OCI-LY7 (cell line): ENCODE data around the gene NDUFAF2.

Source experiments
- EZH2phosphoT487 ChIP-seq: fragments of 200-600 bp; sonication (generic); IDR thresholded peaks from 2 replicates; pipeline ENCODE4 v1.6.1; 2018; ENCODE audit warnings: low read depth, borderline replicate concordance, mild to moderate bottlenecking, mixed run types, antibody characterized with exemption, low read length, moderate library complexity, mixed read lengths
- TF ChIP-seq, protein P1 (sequence below): fragments of 200-600 bp; sonication (generic); conservative IDR thresholded peaks from 2 replicates; pipeline ENCODE4 v1.5.1; 2014; ENCODE audit warnings: mild to moderate bottlenecking, antibody characterized with exemption, low read length, moderate library complexity, mixed read lengths

DNA sequence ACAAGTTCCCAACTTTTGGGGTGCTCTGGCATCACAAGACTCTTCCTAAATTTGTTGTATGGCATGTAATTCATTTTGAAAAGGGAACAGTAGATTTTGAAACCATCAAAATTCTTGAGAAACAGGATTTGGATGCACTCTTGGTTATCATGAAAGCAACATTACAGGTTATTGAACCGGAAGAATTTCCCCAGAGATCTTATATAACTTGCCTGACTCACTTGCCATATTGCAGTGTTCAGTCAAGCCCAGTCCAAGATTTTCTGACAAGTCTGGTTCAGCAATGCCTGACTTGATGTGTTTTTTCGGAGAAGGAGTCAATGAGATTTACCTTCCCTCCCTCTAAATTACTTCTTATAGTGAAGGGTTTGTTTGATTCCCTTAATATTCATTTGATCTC lies 185.3 kb downstream of the NDUFAF2 start:
- TF ChIP-seq, protein P1, sequence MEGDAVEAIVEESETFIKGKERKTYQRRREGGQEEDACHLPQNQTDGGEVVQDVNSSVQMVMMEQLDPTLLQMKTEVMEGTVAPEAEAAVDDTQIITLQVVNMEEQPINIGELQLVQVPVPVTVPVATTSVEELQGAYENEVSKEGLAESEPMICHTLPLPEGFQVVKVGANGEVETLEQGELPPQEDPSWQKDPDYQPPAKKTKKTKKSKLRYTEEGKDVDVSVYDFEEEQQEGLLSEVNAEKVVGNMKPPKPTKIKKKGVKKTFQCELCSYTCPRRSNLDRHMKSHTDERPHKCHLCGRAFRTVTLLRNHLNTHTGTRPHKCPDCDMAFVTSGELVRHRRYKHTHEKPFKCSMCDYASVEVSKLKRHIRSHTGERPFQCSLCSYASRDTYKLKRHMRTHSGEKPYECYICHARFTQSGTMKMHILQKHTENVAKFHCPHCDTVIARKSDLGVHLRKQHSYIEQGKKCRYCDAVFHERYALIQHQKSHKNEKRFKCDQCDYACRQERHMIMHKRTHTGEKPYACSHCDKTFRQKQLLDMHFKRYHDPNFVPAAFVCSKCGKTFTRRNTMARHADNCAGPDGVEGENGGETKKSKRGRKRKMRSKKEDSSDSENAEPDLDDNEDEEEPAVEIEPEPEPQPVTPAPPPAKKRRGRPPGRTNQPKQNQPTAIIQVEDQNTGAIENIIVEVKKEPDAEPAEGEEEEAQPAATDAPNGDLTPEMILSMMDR = no peak
- no peak for TF ChIP-seq EZH2phosphoT487
